ENCODE measurements around the gene PTGIS. TPM values are rescaled to one million over a fixed set of nuclear protein-coding genes. Genes with fewer than 3 reads are reported as not detected.

Gene PTGIS
- total RNA-seq, 1 donor from 2014 or later, result 72.1 TPM

DNA sequence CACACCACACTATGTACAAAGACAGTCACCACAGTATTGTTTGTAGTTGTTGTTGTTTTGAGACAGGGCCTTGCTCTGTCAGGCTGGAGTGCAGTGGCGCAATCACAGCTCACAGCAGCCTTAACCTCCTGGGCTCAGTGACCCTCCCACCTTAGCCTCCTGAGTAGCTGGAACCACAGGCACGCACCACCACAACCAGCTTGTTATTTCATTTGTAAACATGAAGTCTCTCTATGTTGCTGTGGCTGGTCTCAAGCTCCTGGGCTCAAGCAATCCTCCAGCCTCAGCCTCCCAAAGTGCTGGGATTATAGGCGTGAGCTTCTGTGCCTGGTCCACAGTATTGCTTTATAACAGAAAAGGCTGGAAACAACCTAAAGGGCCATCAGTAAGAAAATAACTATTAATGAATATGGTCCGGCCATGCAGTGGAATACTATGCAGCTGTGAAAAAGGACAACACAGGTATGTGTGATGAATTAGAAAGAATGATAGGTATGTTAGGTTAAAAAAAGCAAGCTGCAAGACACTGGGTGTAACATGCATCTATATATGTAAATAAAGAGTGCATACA, 30.0 kb upstream of the PTGIS start:
- no peak for DNase-seq (ENCODE audit: extremely low spot score, unreplicated experiment)
- H3K9me3 Mint-ChIP-seq (ENCODE audit: unreplicated experiment), result no peaks in the 10 kb centered on the region
- H3K4me1 Mint-ChIP-seq (ENCODE audit: unreplicated experiment), result peaks cover 44% of the 10 kb centered on the region
- H3K4me3 Mint-ChIP-seq (ENCODE audit: unreplicated experiment), result no peak overlapping the region
- H3K27me3 Mint-ChIP-seq (ENCODE audit: unreplicated experiment), result no peaks in the 10 kb centered on the region
- TF ChIP-seq, protein P1, sequence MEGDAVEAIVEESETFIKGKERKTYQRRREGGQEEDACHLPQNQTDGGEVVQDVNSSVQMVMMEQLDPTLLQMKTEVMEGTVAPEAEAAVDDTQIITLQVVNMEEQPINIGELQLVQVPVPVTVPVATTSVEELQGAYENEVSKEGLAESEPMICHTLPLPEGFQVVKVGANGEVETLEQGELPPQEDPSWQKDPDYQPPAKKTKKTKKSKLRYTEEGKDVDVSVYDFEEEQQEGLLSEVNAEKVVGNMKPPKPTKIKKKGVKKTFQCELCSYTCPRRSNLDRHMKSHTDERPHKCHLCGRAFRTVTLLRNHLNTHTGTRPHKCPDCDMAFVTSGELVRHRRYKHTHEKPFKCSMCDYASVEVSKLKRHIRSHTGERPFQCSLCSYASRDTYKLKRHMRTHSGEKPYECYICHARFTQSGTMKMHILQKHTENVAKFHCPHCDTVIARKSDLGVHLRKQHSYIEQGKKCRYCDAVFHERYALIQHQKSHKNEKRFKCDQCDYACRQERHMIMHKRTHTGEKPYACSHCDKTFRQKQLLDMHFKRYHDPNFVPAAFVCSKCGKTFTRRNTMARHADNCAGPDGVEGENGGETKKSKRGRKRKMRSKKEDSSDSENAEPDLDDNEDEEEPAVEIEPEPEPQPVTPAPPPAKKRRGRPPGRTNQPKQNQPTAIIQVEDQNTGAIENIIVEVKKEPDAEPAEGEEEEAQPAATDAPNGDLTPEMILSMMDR (IDR thresholded peaks at IDR 0.05), result no peak
- H3K36me3 Mint-ChIP-seq (ENCODE audit: unreplicated experiment), result no peaks in the 10 kb centered on the region
- no peak overlapping the region for H3K27ac Mint-ChIP-seq (ENCODE audit: unreplicated experiment)

DNA sequence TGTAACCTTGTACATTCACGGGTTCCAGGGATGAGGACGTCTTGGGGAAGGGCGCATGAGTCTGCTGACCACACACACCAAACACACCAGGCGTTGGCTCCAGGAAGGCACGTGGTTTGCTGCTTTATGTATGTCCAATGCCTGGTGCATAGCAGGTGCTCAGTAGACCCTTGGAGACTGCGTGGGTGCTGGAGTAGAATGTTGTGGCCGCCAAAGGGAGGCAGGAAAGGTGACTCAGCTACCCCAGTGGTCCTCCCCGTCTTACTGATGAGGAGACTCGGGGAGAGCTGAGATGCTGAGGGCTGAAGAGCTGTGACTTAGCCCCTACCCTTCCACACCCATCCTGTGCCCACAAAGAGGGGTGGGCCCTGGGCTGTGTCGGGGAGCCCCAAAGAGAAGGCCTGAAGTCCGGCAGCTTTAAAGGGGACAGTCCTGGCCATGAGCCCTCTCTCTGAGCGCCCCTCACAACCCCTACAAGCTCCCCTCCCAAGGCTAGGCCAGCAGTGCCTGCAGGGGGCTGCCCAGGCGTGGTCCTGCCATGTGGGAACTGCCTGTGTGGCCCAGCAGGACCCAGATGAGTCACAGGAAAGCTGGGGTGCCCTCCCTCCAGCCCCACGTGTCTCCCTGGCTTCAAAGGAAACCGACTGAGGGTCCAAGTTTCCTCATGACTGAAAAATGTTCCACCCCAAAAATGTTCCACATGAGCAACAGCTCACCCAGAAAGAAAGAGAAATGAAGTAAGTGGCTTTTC, 28.0 kb upstream of the PTGIS start:
- H3K27ac Mint-ChIP-seq (ENCODE audit: unreplicated experiment), result peak overlapping the region; percentile 56
- DNase-seq (ENCODE audit: extremely low spot score, unreplicated experiment), result no peak

DNA sequence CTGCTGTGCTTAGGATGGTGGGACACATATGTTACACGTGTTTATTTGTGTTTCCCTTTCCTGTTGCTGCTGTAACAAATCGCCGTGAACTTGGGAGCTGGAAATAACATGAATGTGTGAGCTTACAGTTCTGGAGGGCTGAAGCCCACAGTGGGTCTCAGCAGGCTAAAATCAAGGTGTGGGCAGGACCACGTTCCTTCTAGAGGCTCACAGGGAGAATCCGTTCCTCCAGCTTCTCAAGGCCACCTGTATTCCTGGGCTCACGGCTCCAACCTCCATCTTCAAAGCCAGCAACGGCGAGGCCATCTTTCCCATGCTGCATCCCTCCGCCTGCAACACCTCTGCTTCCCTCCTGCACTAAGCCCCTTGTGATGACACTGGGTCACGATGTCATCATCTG, 27.4 kb upstream of the PTGIS start:
- peaks cover 59% of the 10 kb centered on the region for H3K4me1 Mint-ChIP-seq (ENCODE audit: unreplicated experiment)
- no peaks in the 10 kb centered on the region for H3K36me3 Mint-ChIP-seq (ENCODE audit: unreplicated experiment)
- H3K27ac Mint-ChIP-seq (ENCODE audit: unreplicated experiment), result peak overlapping the region; percentile 82
- H3K4me3 Mint-ChIP-seq (ENCODE audit: unreplicated experiment), result no peak overlapping the region
- DNase-seq (ENCODE audit: extremely low spot score, unreplicated experiment), result no peak
- TF ChIP-seq, protein P1 (IDR thresholded peaks at IDR 0.05), result no peak
- H3K27me3 Mint-ChIP-seq (ENCODE audit: unreplicated experiment), result no peaks in the 10 kb centered on the region
- H3K9me3 Mint-ChIP-seq (ENCODE audit: unreplicated experiment), result no peaks in the 10 kb centered on the region

More for the DNA sequence above, 28.0 kb upstream of the PTGIS start:
- TF ChIP-seq, protein P1 (IDR thresholded peaks at IDR 0.05), result no peak
- peaks cover 53% of the 10 kb centered on the region for H3K4me1 Mint-ChIP-seq (ENCODE audit: unreplicated experiment)
- no peaks in the 10 kb centered on the region for H3K27me3 Mint-ChIP-seq (ENCODE audit: unreplicated experiment)
- H3K36me3 Mint-ChIP-seq (ENCODE audit: unreplicated experiment), result no peaks in the 10 kb centered on the region
- H3K9me3 Mint-ChIP-seq (ENCODE audit: unreplicated experiment), result no peaks in the 10 kb centered on the region
- H3K4me3 Mint-ChIP-seq (ENCODE audit: unreplicated experiment), result no peak overlapping the region

DNA sequence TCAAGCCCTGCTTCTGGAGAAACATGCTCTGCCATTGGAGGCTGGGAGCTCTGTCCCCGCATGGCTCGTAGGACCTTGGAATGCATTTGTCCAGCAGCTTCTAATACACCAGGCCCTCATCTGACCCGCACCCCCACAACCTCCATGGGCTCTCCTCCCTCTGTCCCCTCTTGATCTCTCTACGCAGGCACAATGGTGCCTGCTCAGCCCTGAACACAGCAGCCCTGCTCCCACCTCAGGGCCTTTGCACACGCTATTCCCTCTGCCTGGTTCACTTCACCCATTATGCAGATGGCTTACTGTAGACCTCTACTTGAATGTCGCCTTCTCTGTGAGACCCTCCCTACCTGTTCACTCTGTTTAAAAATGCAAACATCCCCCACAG, 27.0 kb upstream of the PTGIS start:
- TF ChIP-seq, protein P1 (IDR thresholded peaks at IDR 0.05), result no peak
- H3K4me1 Mint-ChIP-seq (ENCODE audit: unreplicated experiment), result peaks cover 64% of the 10 kb centered on the region
- no peak overlapping the region for H3K4me3 Mint-ChIP-seq (ENCODE audit: unreplicated experiment)
- H3K36me3 Mint-ChIP-seq (ENCODE audit: unreplicated experiment), result no peaks in the 10 kb centered on the region
- H3K27me3 Mint-ChIP-seq (ENCODE audit: unreplicated experiment), result no peaks in the 10 kb centered on the region
- no peak for DNase-seq (ENCODE audit: extremely low spot score, unreplicated experiment)
- no peaks in the 10 kb centered on the region for H3K9me3 Mint-ChIP-seq (ENCODE audit: unreplicated experiment)
- peak overlapping the region; percentile 82 for H3K27ac Mint-ChIP-seq (ENCODE audit: unreplicated experiment)

DNA sequence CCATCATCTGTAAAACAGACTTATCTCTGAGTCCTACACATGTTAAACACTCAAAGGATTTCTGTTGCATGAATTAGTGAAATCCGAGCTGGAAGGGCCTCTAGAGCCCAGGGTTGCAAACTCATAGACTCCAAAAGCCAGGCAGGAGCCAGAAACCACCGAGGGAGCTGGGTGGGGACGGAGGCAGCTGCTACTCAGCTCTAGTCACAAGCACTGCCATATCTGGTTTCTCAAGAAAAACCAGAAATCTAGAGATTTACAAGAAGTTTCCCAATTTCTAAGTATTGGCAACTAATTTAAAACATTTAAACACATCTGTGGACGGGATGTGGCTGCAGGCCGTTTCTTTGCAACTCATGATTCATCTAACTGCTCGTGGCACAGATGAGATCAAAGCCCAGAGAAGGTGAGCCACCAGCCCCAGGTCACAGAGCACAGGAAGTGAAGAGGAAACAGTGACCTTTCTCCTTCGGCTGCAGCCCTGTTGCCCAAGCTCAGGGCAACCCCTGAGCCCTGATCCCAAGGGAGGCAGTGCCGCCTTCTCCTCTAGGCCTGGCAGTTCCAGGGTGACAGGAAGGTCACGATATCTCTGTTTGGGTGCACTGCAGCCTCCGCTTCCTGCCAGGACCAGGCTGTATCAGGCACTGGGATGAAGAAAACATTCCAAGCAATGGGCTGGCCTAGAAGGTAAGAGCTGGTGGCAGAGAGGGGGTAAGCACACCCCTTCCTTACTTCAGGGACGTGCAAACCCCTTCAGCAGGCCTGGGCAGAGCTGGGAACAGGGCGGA, 26.4 kb upstream of the PTGIS start:
- DNase-seq (ENCODE audit: extremely low spot score, unreplicated experiment), result no peak
- Mint-ChIP-seq H3K27ac (ENCODE audit: unreplicated experiment) (peak overlapping the region; percentile 82), H3K4me1 (ENCODE audit: unreplicated experiment) (peaks cover 66% of the 10 kb centered on the region), H3K27me3 (ENCODE audit: unreplicated experiment) (no peaks in the 10 kb centered on the region), H3K9me3 (ENCODE audit: unreplicated experiment) (no peaks in the 10 kb centered on the region), H3K36me3 (ENCODE audit: unreplicated experiment) (no peaks in the 10 kb centered on the region), H3K4me3 (ENCODE audit: unreplicated experiment) (no peak overlapping the region)
- TF ChIP-seq, protein P1 (IDR thresholded peaks at IDR 0.05), result no peak

Data from osteocyte (in vitro differentiated cells).